Left hindlimb (tissue), 1 donor: ENCODE measurements around the gene AADAT.

Experiments used
- DNase-seq: peaks from one replicate; pipeline ENCODE4 v3.0.0-alpha.2; 2018

Gene AADAT

DNA sequence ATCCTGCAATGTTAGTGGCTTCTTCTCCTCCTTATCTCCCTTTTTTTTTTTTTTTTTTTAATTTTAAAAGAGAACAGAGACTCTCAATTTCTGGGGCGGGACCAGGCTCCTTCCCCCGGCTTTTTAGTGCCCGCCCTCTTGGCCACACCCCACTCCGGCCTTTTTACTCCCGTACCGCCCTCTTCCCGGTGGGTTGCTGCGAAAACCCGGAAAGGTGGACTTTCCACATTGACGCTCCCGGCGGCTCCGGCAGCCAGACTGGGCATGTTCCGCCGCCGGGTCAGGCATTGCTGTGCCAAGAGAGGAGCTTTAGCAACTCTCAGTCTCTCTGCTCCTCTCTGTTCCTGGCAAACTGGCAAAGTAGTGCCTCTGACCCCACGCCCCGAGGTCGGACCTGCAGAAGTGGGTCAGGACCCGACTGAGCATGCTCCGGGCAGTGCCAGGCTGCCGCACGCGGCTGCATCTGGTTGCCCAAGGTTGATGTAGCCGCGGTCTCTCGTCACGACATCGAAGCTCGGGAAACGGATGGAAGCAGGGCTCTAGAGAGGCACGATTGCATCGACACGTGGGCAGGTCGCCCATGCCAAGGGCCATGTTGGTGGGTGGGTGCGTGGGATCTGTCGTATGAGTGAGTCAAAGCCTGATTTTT lies 62.5 kb downstream of the AADAT start:
- peak; percentile 96 for DNase-seq

DNA sequence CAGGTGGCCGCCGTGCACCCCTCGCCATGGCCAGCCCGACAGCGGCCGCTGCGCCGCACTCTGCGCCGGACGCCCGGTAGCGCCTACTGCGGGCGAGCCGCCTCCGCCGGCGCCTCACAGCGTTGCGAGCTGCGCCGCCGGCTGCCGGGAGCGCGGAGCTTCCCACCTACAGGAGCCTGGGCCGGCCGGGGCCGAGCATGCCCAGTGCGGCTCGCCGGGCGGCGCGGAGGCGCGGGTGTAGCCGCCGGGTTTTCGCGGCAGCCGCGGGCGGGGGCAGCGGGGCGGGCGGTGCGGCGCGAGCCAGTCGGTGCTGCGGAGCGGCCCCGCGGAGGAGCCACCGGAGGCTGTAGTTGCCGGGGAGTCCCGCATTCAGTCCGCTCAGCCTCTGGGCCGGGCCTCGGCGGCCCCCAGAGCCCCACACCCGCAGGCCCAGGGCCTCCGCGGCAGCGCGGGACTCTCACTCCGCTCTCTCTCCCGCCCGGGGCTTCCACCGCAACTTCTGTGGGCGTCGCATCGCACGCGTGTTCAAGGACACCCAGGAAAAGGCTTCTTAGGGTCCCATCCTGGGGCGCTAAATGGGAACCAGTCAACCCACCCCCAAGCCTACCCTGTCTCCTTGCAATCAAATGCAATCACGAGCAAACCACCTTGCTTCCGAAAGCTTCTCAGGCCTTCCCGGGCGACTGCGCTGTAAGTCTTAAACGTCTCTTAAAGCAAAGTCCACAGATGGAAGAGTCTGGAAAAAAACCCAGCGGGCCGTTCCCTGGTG lies 63.3 kb downstream of the AADAT start, which contains the start of gene MFAP3L:
MFAP3L (minus strand) TSS at position 143 of the 769 bp plus-strand sequence. CDS start 20,518 bp downstream, outside the sequence.
- DNase-seq, result peak; percentile 91

DNA sequence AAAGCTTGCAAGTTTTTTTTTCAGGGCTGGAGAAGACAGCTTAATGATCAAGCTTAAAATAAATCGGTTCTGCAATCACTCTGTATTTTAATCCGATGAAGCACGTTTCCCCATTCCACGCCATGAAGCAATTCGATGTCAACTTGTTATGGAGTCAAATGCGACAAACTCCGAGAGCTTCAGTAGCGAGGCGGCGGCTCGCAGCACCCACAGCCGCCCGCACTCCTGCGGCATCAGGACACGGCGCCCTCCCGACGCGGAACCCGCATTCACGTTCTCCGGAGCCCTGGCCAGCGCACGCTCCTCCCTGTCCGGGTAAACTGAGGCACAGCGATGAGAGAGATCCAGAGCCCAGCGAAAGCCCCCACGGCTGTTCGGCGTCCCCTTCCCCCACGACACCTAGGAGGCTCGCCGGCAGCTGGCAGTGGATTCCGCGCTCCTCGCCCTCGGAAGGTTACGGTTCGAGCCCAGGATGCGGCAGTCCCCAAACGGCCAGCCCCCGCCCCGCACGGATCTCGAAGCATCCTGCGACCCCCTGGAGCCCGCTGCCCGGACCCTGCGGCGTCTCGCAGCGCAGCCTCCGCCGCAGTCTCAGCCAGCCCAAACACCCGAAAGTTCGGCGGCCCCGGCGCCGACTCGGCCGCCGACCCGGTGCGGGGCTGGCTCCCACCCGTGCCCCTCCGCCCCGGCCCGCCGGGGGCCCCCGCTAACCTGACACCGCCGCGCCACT lies 64.1 kb downstream of the AADAT start:
- no peak for DNase-seq

DNA sequence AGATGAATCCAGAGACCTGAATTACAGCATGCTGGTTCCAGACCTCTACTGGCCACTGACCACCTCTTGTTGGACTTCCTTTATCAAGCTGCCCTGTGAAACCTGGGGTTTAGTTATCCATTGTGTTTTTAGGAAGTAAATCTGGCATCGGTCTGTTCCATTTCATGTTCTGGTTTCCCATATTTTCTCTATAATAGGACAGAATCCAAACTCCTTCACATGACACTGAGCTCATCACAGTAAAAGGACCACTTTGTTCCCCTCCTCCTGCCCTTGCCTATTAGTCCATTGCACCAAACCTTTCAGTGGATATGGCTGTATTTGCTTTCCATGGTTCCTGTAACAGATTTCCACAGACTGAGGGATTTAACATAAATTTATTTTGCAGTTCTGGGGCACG lies 67.5 kb downstream of the AADAT start:
- DNase-seq, result no peak

DNA sequence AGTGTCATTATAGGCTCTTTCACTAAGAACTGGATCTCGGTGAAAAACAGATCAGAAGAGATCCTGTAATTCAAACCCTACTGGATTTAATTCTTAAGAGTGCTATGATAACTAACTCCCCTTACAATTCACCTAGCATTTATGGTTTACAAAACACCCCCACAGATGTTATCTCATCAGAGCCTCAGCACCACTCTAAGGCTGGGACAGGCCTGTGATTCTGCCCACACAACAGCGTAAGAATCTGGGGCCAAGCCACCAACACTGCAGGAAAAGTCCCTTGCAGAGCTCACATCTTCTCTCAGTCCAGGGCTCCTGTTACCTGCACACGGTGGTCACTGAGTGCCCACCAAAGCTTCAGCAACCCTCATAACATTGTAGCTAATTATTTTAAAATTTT lies 72.5 kb downstream of the AADAT start:
- no peak for DNase-seq

DNA sequence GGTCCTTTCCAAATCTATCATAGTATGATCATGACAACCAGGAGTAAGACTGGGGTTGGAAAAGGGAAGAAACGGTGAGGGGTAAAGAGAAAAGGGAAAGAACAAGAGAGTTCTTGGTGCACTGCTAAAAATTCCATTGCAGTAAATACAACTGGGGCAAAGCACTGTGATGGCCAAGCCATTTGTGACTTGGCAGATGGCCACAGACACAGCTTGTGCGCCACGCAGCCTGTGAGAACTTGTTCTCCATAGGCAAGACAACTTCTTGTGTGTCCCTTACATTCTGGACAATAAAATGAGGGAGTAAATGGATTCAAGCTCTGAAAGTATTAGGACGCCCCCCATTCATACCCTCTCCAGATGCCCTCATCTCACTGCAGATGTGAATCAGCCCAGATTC lies 74.5 kb downstream of the AADAT start:
- DNase-seq, result no peak

DNA sequence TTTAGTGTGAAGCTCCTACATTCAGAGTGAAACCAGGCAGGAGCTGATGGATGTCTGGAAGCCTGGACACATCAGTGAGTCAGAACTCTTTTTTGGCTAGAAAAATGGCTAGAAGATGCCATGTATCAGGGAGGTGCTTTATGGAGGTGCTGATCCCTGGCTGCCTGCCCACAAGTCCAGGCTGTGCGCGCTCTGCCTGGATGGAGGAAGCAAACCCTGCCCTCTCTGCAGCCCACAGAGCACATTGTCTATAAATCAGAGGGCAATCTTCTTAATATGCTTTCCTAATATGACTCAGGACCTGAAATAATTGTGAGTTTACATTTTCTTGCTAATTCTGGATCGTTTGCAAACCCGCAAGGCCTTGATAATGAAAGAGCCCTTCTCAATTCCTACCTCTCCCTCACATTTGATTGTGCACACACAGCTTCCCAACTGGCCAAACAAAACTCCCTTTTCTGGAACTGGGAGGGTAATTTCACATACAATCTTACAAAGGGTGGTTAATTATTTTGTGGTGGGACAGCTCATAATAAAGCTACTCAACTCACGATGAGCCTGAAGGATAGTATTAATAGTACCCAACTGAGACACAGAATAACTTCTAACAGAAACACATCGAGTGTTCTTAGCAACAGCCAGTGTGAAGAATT lies 75.3 kb downstream of the AADAT start:
- DNase-seq, result no peak

DNA sequence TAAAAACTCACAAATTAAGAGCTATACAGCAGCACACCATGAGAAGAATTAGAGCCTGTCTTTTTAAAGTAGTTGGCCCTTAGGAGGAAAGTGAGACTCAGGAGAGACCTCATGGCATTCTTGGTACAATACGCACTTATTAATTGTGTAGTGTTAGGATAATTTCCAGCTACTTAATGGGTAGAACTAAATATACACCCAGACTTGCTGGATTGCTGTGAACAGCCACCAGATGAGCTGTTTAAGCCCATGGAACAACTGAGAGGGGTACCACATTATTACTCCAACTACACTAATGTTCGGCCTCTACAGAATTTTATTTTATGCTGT lies 77.2 kb downstream of the AADAT start:
- no peak for DNase-seq

DNA sequence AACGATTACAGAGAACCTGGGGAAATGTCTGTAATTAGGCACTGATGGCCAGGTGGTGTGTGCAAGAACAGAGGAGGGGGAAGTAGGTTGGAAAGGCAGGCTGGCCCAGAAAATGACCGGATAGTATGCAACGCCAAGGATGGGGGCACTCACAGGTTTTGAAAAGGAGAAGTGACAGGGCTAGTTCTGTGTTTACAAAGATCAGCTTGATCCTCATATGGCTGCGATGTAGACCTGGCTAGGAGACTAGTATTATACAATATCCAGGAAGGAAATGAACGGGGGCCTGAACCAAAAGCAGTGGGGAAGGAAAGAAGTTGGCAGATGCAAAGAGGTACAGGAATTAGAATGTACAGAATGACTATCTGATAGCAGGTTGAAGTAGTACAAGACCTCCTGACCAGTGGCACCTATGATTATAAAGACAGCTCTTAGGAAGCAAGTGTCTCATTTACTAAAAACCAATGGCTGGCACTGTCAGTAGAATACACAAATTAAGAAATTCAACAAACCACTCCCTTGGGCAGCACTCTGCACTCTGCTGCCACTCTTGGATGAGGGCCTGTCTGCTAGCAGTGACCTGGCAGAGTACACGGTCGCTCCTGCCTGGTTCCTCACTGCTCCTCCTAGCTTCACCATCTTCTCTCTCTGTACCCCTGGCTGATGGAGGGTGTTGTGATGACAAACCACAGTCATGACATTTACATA lies 77.7 kb downstream of the AADAT start:
- no peak for DNase-seq
